Measurements from ENCODE around the gene MYOZ2. TPM values are rescaled to one million over a fixed set of nuclear protein-coding genes. Genes with fewer than 3 reads are reported as not detected.
A peak's percentile ranks its signal among the peaks of the same experiment; 100 is the strongest.

MYOZ2 gene
- total and polyA plus RNA-seq, 2 donors (not counting 3 experiments of a cell fraction or from before 2014, with no cell fraction given) = 0.11 to 0.13 TPM

- dilution Hi-C loops (cut with MboI; ENCODE audit: extremely low pct_ligation_motif_present, low sequenced_read_pairs) = no loop called here
- peak; percentile 3 for DNase-seq (ENCODE audit: low read depth, low spot score)
- Histone ChIP-seq H3K27me3 (ENCODE audit: control insufficient read depth in 2 of 2, insufficient read depth in 2 of 2, low read length in 2 of 2) (no peaks in the 10 kb centered on the region), H3K4me2 (ENCODE audit: insufficient read depth, low read length) (peak overlapping the region; percentile 42), H3K4me3 (replicated peaks in 1 of 3; ENCODE audit: insufficient read depth in 1 of 3, low read depth in 1 of 3, low read length in 3 of 3) (no peak overlapping the region), H4K20me1 (replicated peaks; ENCODE audit: control insufficient read depth, extremely low read depth, insufficient read depth, low read length) (no peaks in the 10 kb centered on the region), H3K4me1 (ENCODE audit: control insufficient read depth, extremely low read depth, insufficient read depth, low read length) (peaks cover 56% of the 10 kb centered on the region), H3K27ac (ENCODE audit: insufficient read depth, low read depth, low read length) (peak overlapping the region; percentile 29), H3K36me3 (ENCODE audit: control insufficient read depth in 2 of 2, extremely low read depth in 1 of 2, insufficient read depth in 2 of 2, low read length in 2 of 2) (no peaks in the 10 kb centered on the region), H3K9me1 (replicated peaks; ENCODE audit: control insufficient read depth, extremely low read depth, insufficient read depth, low read length) (no peaks in the 10 kb centered on the region), H2AFZ (ENCODE audit: low read depth, low read length) (no peak overlapping the region), H3K79me2 (ENCODE audit: control insufficient read depth, insufficient read depth, low read length) (peaks cover 2% of the 10 kb centered on the region), H3K9me3 (replicated peaks; ENCODE audit: control insufficient read depth, insufficient read depth, low read length) (no peaks in the 10 kb centered on the region), H3K9ac (replicated peaks; ENCODE audit: extremely low read depth, insufficient read depth, low read length) (peak overlapping the region; percentile 31)
- intact Hi-C loops (cut with micrococcal nuclease) = no loop called here
- FAIRE-seq = no peak
- BruUV-seq (replicated peaks) = no TSS peak
- CTCF ChIA-PET = no interaction called here
- POLR2A ChIA-PET = no interaction called here
- TF ChIP-seq GATA2 (IDR thresholded peaks at IDR 0.05; ENCODE audit: insufficient read depth, insufficient read length, low read depth, low read length) (no peak), MYC (IDR thresholded peaks at IDR 0.05; ENCODE audit: low read depth, low read length) (no peak), POLR2AphosphoS5 (IDR thresholded peaks at IDR 0.05; ENCODE audit: insufficient read depth, low read depth, low read length) (no peak)
Measured at GRCh38 chr4:119206178-119206577, 70.5 kb downstream of the MYOZ2 start.

DNA sequence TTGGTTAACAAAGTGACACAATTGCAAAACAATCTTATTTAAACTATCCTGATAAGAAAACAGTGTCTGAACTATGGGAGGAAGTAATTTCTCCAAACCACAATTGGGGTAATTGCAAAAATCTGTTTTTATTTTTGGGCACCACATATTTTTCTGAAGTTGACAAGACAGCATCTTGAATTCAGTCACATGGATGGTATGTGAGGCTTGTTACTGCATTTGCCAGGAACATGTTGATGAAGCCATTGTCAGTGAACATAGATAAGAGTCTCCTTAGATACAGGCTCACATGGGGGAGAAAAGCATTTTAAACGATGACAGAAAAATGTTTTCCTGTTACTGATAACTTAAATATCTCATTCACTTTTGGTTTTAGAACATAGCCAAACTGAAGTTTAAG lies 71.4 kb downstream of the MYOZ2 start:
- Histone ChIP-seq H3K79me2 (ENCODE audit: control insufficient read depth, insufficient read depth, low read length) (peaks cover 4% of the 10 kb centered on the region), H3K4me3 (replicated peaks in 1 of 3; ENCODE audit: insufficient read depth in 1 of 3, low read depth in 1 of 3, low read length in 3 of 3) (no peak overlapping the region), H3K9ac (replicated peaks; ENCODE audit: extremely low read depth, insufficient read depth, low read length) (peak overlapping the region; percentile 45), H3K4me1 (ENCODE audit: control insufficient read depth, extremely low read depth, insufficient read depth, low read length) (peaks cover 61% of the 10 kb centered on the region), H3K36me3 (ENCODE audit: control insufficient read depth in 2 of 2, extremely low read depth in 1 of 2, insufficient read depth in 2 of 2, low read length in 2 of 2) (no peaks in the 10 kb centered on the region), H3K27me3 (ENCODE audit: control insufficient read depth in 2 of 2, insufficient read depth in 2 of 2, low read length in 2 of 2) (no peaks in the 10 kb centered on the region), H3K4me2 (ENCODE audit: insufficient read depth, low read length) (peak overlapping the region; percentile 57), H3K9me3 (replicated peaks; ENCODE audit: control insufficient read depth, insufficient read depth, low read length) (no peaks in the 10 kb centered on the region), H2AFZ (ENCODE audit: low read depth, low read length) (peak overlapping the region; percentile 64), H3K9me1 (replicated peaks; ENCODE audit: control insufficient read depth, extremely low read depth, insufficient read depth, low read length) (no peaks in the 10 kb centered on the region), H3K27ac (ENCODE audit: insufficient read depth, low read depth, low read length) (peak overlapping the region; percentile 21), H4K20me1 (replicated peaks; ENCODE audit: control insufficient read depth, extremely low read depth, insufficient read depth, low read length) (no peaks in the 10 kb centered on the region)
- no TSS peak for BruUV-seq (replicated peaks)
- CTCF ChIA-PET = interaction anchor here (1.3 kb wide), 1 partner anchor 120 kb away, joined by 5 read pairs; no protein-coding TSS in a partner anchor
- dilution Hi-C loops (cut with MboI; ENCODE audit: extremely low pct_ligation_motif_present, low sequenced_read_pairs) = no loop called here
- TF ChIP-seq GATA2 (IDR thresholded peaks at IDR 0.05; ENCODE audit: insufficient read depth, insufficient read length, low read depth, low read length) (peak; percentile 26), POLR2A (IDR thresholded peaks at IDR 0.05; ENCODE audit: low read depth, low read length) (no peak), MYC (IDR thresholded peaks at IDR 0.05; ENCODE audit: low read depth, low read length) (no peak), FOS (IDR thresholded peaks at IDR 0.05; ENCODE audit: borderline replicate concordance, insufficient read depth, low read length) (no peak)
- TF ChIP-seq, protein P1, sequence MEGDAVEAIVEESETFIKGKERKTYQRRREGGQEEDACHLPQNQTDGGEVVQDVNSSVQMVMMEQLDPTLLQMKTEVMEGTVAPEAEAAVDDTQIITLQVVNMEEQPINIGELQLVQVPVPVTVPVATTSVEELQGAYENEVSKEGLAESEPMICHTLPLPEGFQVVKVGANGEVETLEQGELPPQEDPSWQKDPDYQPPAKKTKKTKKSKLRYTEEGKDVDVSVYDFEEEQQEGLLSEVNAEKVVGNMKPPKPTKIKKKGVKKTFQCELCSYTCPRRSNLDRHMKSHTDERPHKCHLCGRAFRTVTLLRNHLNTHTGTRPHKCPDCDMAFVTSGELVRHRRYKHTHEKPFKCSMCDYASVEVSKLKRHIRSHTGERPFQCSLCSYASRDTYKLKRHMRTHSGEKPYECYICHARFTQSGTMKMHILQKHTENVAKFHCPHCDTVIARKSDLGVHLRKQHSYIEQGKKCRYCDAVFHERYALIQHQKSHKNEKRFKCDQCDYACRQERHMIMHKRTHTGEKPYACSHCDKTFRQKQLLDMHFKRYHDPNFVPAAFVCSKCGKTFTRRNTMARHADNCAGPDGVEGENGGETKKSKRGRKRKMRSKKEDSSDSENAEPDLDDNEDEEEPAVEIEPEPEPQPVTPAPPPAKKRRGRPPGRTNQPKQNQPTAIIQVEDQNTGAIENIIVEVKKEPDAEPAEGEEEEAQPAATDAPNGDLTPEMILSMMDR (IDR thresholded peaks at IDR 0.05; ENCODE audit: extremely low read depth in 1 of 2, insufficient read depth in 1 of 2, low read depth in 1 of 2, low read length in 2 of 2) = no peak
- intact Hi-C loops (cut with micrococcal nuclease) = no loop called here
- FAIRE-seq = no peak
- POLR2A ChIA-PET = no interaction called here
- DNase-seq (ENCODE audit: low read depth, low spot score) = peak; percentile 51

Measured in endothelial cell of umbilical vein (primary cell).